ENCODE measurements around the gene PLK3. TPM values are rescaled to one million over a fixed set of nuclear protein-coding genes. Genes with fewer than 3 reads are reported as not detected.

The PLK3 gene
- total RNA-seq, 4 donors from 2014 or later: 1.8 to 36.6 (median 21.1) TPM

- Histone ChIP-seq H3K27ac (peak overlapping the region; percentile 68 to 77), H3K4me3 (peak overlapping the region in 1 of 2 donors; percentile 45), H3K36me3 (no peaks in the 10 kb centered on the region), H3K4me1 (peaks cover 0 to 7% of the 10 kb centered on the region in 2 donors), H3K9me3 (no peaks in the 10 kb centered on the region), H3K27me3 (no peaks in the 10 kb centered on the region)
- DNase-seq: no peak
- TF ChIP-seq POLR2A (IDR thresholded peaks at IDR 0.05): no peak
- TF ChIP-seq CTCF (IDR thresholded peaks at IDR 0.05): no peak
- intact Hi-C loops (cut with DNase I; ENCODE audit: low total_unique reads): loop anchor here (5.0 to 10.0 kb wide), 2 partner anchors 48 to 225 kb away; partner anchors contain the start of genes HECTD3 and UROD
These were observed 13.2 kb upstream of the PLK3 start for GRCh38 chr1:44786841-44787426.

- intact Hi-C loops (cut with DNase I; ENCODE audit: low total_unique reads): loop anchor here (5.0 to 10.0 kb wide), 2 partner anchors 47 to 225 kb away; partner anchors contain the start of genes HECTD3 and UROD
- Histone ChIP-seq H3K27me3 (no peaks in the 10 kb centered on the region), H3K4me3 (no peak overlapping the region), H3K36me3 (no peaks in the 10 kb centered on the region), H3K9me3 (no peaks in the 10 kb centered on the region), H3K27ac (no peak overlapping the region), H3K4me1 (peaks cover 0 to 7% of the 10 kb centered on the region in 2 donors)
- TF ChIP-seq POLR2A (IDR thresholded peaks at IDR 0.05) (no peak), CTCF (IDR thresholded peaks at IDR 0.05) (no peak)
- DNase-seq: no peak
These were observed 12.7 kb upstream of the PLK3 start for GRCh38 chr1:44787506-44787905.

- TF ChIP-seq CTCF (IDR thresholded peaks at IDR 0.05) (no peak), POLR2A (IDR thresholded peaks at IDR 0.05) (no peak)
- no peak for DNase-seq
These were observed 11.9 kb upstream of the PLK3 start, which contains the start of gene BEST4 for GRCh38 chr1:44788120-44788860. TSS of gene BEST4 (minus strand) at chr1:44788170. CDS start at chr1:44787705, 465 bp downstream.

GRCh38 chr1:44790968-44791801 is 9.0 kb upstream of the PLK3 start:
- DNase-seq: no peak
- no peak for TF ChIP-seq CTCF (IDR thresholded peaks at IDR 0.05)
- no peak for TF ChIP-seq POLR2A (IDR thresholded peaks at IDR 0.05)
- Histone ChIP-seq H3K4me3 (no peak overlapping the region), H3K4me1 (no peaks in the 10 kb centered on the region), H3K27ac (no peak overlapping the region), H3K9me3 (no peaks in the 10 kb centered on the region), H3K27me3 (no peaks in the 10 kb centered on the region), H3K36me3 (no peaks in the 10 kb centered on the region)
- intact Hi-C loops (cut with DNase I; ENCODE audit: low total_unique reads): no loop called here

More at GRCh38 chr1:44788120-44788860, 11.9 kb upstream of the PLK3 start, which contains the start of gene BEST4:
- Histone ChIP-seq H3K27me3 (no peaks in the 10 kb centered on the region), H3K4me1 (peaks cover 0 to 7% of the 10 kb centered on the region in 2 donors), H3K27ac (peak within 1 kb of the TSS in 1 of 2 donors; percentile 77), H3K4me3 (no peak within 1 kb of the TSS), H3K36me3 (no peaks in the 10 kb centered on the region), H3K9me3 (no peaks in the 10 kb centered on the region)
- intact Hi-C loops (cut with DNase I; ENCODE audit: low total_unique reads): loop anchor here (5.0 to 10.0 kb wide), 2 partner anchors 47 to 224 kb away; partner anchors contain the start of genes HECTD3 and UROD

Data from uterus (tissue), 4 donors.